Tibial nerve (tissue), 4 donors: ENCODE results near the gene MCF2L2. TPM values are rescaled to one million over a fixed set of nuclear protein-coding genes. Genes with fewer than 3 reads are reported as not detected.
A peak's percentile ranks its signal among the peaks of the same experiment; 100 is the strongest.

Source experiments
- DNase-seq, 2 donors: peaks; one replicate each; pipeline ENCODE4 v3.0.0-alpha.2; 2019; ENCODE audit warnings: low spot score in 2 of 2
- H3K27ac ChIP-seq, 4 donors: fragments of 200-600 bp; sonication (generic) in 3 of 4; one replicate each; pipeline ENCODE4 v1.5.1; 2017 to 2019; ENCODE audit warnings: mild to moderate bottlenecking in 1 of 4
- H3K27me3 ChIP-seq, 2 donors: fragments of 200-600 bp; sonication (generic) in 1 of 2; one replicate each; pipeline versions ENCODE4 v1.5.1 to v1.6.0; 2017 to 2019
- H3K36me3 ChIP-seq, 3 donors: fragments of 200-600 bp; sonication (generic); one replicate each; pipeline ENCODE4 v1.5.1; 2018 to 2019
- H3K4me1 ChIP-seq, 4 donors: fragments of 200-600 bp; sonication (generic) in 3 of 4; one replicate each; pipeline ENCODE4 v1.5.1; 2017 to 2019
- H3K4me3 ChIP-seq, 4 donors: fragments of 200-600 bp; sonication (generic) in 3 of 4; one replicate each; pipeline ENCODE4 v1.5.1; 2017 to 2019; ENCODE audit warnings: mild to moderate bottlenecking in 1 of 4, moderate library complexity in 1 of 4
- H3K9me3 ChIP-seq, 4 donors: fragments of 200-600 bp; sonication (generic) in 3 of 4; one replicate each; pipeline ENCODE4 v1.5.1; 2017 to 2019
- EP300 ChIP-seq, 2 donors: sonication (generic); formaldehyde crosslinking; IDR thresholded peaks; one replicate each; pipeline ENCODE4 v1.6.1; 2017; ENCODE audit warnings: antibody characterized with exemption in 2 of 2, mild to moderate bottlenecking in 1 of 2
- POLR2A ChIP-seq, 2 donors: fragments of 450-650 bp; IDR thresholded peaks; one replicate each; pipeline ENCODE4 v1.6.1; 2017; ENCODE audit warnings: antibody characterized with exemption in 2 of 2, mild to moderate bottlenecking in 2 of 2, moderate library complexity in 2 of 2
- WGBS, 2 donors: methylation state at CpG; one replicate each; pipeline ENCODE4 v1.1.5; 2018; 5-methylcytosine and 5-hydroxymethylcytosine counted together
- total RNA-seq, 4 donors: library from RNA; depleted of rRNA; stranded (reverse); fragments of >200 nt; gene quantifications; one replicate each; pipeline ENCODE4 v1.1.0, GENCODE V29; 2016
- TF ChIP-seq, protein P1 (sequence below), 5 experiments: fragments of 200-600 bp in 3 of 5; fragments of 450-650 bp in 2 of 5; sonication (generic) in 3 of 5; IDR thresholded peaks; one replicate each; pipeline ENCODE4 v1.5.1; 2016 to 2019; ENCODE audit warnings: antibody characterized with exemption in 5 of 5, mild to moderate bottlenecking in 3 of 5, moderate library complexity in 2 of 5

Gene MCF2L2
- total RNA-seq, 4 donors from 2014 or later, result 0.90 to 24.9 (median 1.8) TPM

DNA sequence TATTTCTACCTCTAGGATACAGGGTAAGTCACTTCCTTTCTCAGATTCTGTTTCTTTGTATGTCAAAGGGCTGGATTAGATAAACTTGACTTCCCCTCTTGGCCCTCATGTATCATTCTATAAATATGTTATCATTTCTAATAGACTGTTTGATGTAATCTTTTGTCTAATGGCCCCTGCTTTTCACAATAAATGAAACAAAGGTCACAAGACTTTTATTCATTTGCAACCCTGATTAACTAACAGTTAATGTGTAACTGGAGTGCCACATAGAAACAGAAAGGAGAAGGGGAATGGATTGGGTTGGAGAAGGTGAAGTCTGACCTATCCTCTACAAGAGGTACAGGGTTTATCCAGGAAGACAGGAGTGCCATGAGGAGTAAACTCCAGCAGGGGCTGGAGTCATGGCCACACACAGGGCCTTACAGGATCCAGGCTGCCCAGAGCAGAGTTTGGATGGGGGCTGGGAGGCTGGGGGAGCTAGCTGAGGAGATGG is 183.4 kb downstream of the MCF2L2 start:
- no peak overlapping the region for H3K4me3 ChIP-seq
- no peak for DNase-seq
- TF ChIP-seq POLR2A (IDR thresholded peaks at IDR 0.05) (no peak), EP300 (IDR thresholded peaks at IDR 0.05) (no peak)
- TF ChIP-seq, protein P1, sequence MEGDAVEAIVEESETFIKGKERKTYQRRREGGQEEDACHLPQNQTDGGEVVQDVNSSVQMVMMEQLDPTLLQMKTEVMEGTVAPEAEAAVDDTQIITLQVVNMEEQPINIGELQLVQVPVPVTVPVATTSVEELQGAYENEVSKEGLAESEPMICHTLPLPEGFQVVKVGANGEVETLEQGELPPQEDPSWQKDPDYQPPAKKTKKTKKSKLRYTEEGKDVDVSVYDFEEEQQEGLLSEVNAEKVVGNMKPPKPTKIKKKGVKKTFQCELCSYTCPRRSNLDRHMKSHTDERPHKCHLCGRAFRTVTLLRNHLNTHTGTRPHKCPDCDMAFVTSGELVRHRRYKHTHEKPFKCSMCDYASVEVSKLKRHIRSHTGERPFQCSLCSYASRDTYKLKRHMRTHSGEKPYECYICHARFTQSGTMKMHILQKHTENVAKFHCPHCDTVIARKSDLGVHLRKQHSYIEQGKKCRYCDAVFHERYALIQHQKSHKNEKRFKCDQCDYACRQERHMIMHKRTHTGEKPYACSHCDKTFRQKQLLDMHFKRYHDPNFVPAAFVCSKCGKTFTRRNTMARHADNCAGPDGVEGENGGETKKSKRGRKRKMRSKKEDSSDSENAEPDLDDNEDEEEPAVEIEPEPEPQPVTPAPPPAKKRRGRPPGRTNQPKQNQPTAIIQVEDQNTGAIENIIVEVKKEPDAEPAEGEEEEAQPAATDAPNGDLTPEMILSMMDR (IDR thresholded peaks at IDR 0.05), result no peak
- H3K9me3 ChIP-seq, result peaks cover 0 to 13% (median 0%) of the 10 kb centered on the region in 4 donors
- H3K27ac ChIP-seq, result peak overlapping the region in 2 of 4 donors; percentile 19 to 23
- no peaks in the 10 kb centered on the region for H3K36me3 ChIP-seq
- no peaks in the 10 kb centered on the region for H3K27me3 ChIP-seq
- H3K4me1 ChIP-seq, result no peaks in the 10 kb centered on the region

GRCh38 chr3:183244219-183244618 is 184.2 kb downstream of the MCF2L2 start:
- Histone ChIP-seq H3K36me3 (no peaks in the 10 kb centered on the region), H3K4me3 (no peak overlapping the region), H3K27me3 (no peaks in the 10 kb centered on the region), H3K4me1 (no peaks in the 10 kb centered on the region), H3K27ac (no peak overlapping the region), H3K9me3 (peaks cover 0 to 13% (median 0%) of the 10 kb centered on the region in 4 donors)
- no peak for TF ChIP-seq POLR2A (IDR thresholded peaks at IDR 0.05)
- TF ChIP-seq, protein P1 (IDR thresholded peaks at IDR 0.05), result no peak
- peak in 1 of 2 donors; percentile 40 for TF ChIP-seq EP300 (IDR thresholded peaks at IDR 0.05)
- WGBS, 2 donors, result 76 to 79% methylated on average over 2 of the region's 2 CpGs
- DNase-seq, result peak; percentile 40 to 50

GRCh38 chr3:183242431-183242830 is 186.0 kb downstream of the MCF2L2 start:
- Histone ChIP-seq H3K9me3 (peaks cover 0 to 13% (median 0%) of the 10 kb centered on the region in 4 donors), H3K36me3 (no peaks in the 10 kb centered on the region), H3K4me3 (no peak overlapping the region), H3K27me3 (no peaks in the 10 kb centered on the region), H3K4me1 (no peaks in the 10 kb centered on the region), H3K27ac (no peak overlapping the region)
- WGBS, 2 donors, result 64 to 93% methylated on average over 1 of the region's 1 CpG
- DNase-seq, result no peak
- TF ChIP-seq EP300 (IDR thresholded peaks at IDR 0.05), result no peak
- no peak for TF ChIP-seq POLR2A (IDR thresholded peaks at IDR 0.05)
- TF ChIP-seq, protein P1 (IDR thresholded peaks at IDR 0.05), result no peak

- Histone ChIP-seq H3K36me3 (no peaks in the 10 kb centered on the region), H3K27ac (no peak overlapping the region), H3K4me3 (no peak overlapping the region), H3K4me1 (no peaks in the 10 kb centered on the region), H3K9me3 (peaks cover 0 to 13% (median 0%) of the 10 kb centered on the region in 4 donors), H3K27me3 (no peaks in the 10 kb centered on the region)
- no peak for TF ChIP-seq EP300 (IDR thresholded peaks at IDR 0.05)
- TF ChIP-seq POLR2A (IDR thresholded peaks at IDR 0.05), result no peak
- TF ChIP-seq, protein P1 (IDR thresholded peaks at IDR 0.05), result no peak
- WGBS, 2 donors, result 56 to 65% methylated on average over 5 of the region's 5 CpGs
- no peak for DNase-seq
Observed at GRCh38 chr3:183239046-183239445, 189.4 kb downstream of the MCF2L2 start.

DNA sequence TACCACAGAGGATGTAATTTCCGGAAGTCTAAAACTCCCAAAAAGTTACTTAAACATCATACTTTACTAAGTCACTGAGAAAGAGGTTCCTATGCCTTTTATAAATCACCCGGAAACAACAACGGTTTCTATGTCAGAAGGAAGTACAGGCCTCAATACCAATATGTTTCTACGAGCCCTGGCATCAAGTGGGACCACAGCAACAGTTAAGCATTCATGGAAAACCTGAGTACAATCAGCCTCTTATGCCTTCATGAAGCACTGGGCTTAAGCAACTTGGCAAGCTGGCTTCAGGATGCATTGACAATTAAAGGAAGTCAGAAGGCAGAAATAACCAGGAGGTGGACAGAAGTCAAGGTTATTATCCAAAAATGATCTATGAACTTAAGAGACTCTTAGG is 194.5 kb downstream of the MCF2L2 start:
- H3K27me3 ChIP-seq, result no peaks in the 10 kb centered on the region
- H3K4me3 ChIP-seq, result no peak overlapping the region
- H3K36me3 ChIP-seq, result no peaks in the 10 kb centered on the region
- peak overlapping the region in 2 of 4 donors; percentile 50 to 76 for H3K27ac ChIP-seq
- H3K4me1 ChIP-seq, result peaks cover 0 to 6% (median 3%) of the 10 kb centered on the region in 4 donors
- DNase-seq, result no peak
- H3K9me3 ChIP-seq, result no peaks in the 10 kb centered on the region
- 29 to 37% methylated on average over 4 of the region's 4 CpGs for WGBS, 2 donors
- TF ChIP-seq, protein P1 (IDR thresholded peaks at IDR 0.05), result no peak
- TF ChIP-seq EP300 (IDR thresholded peaks at IDR 0.05), result peak in 1 of 2 donors; percentile 27
